K562 (cell line): ENCODE results near the gene ZNF672. TPM values are rescaled to one million over a fixed set of nuclear protein-coding genes. Genes with fewer than 3 reads are reported as not detected.

ENCODE experiments used
- ATF6 ChIP-seq: sonication (generic); formaldehyde crosslinking; IDR thresholded peaks from 2 replicates; pipeline ENCODE4 v1.4.0; 2020; ENCODE audit warnings: mild to moderate bottlenecking, missing genetic modification reagents
- ERF ChIP-seq: fragments of 450-650 bp; formaldehyde crosslinking; IDR thresholded peaks from 2 replicates; pipeline ENCODE4 v1.4.0; 2020; ENCODE audit warnings: mild to moderate bottlenecking, mixed read lengths
- HNRNPK ChIP-seq: fragments of 200-400 bp; formaldehyde crosslinking; IDR thresholded peaks from one replicate; pipeline ENCODE4 v1.6.1; 2018; ENCODE audit warnings: mild to moderate bottlenecking, low read depth, low read length; ENCODE audit not compliant: poor library complexity, severe bottlenecking
- MNT ChIP-seq, 2 experiments: fragments of 450-650 bp; conservative IDR thresholded peaks; 2 replicates each; pipeline ENCODE4 v1.6.1; 2017; ENCODE audit warnings: mild to moderate bottlenecking in 2 of 2, moderate library complexity in 2 of 2
- PRPF4 ChIP-seq: fragments of 200-400 bp; formaldehyde crosslinking; IDR thresholded peaks from one replicate; pipeline ENCODE4 v1.6.1; 2017; ENCODE audit warnings: low read length, low read depth, mild to moderate bottlenecking; ENCODE audit not compliant: insufficient read depth, poor library complexity, severe bottlenecking
- REST ChIP-seq, 2 experiments: fragments of 450-650 bp; formaldehyde crosslinking in 1 of 2; IDR thresholded peaks; 2 replicates each; pipeline versions ENCODE4 v1.4.0 to v1.6.1; 2014 to 2020; ENCODE audit warnings: mild to moderate bottlenecking in 2 of 2, borderline replicate concordance in 1 of 2, low read depth in 1 of 2
- RNF2 ChIP-seq: sonication (generic); IDR thresholded peaks from 2 replicates; pipeline ENCODE4 v1.6.1; 2016
- SETDB1 ChIP-seq: IDR thresholded peaks from one replicate; pipeline ENCODE4 v1.6.1; 2012; ENCODE audit warnings: low read length, control low read depth, inconsistent platforms
- TAF15 ChIP-seq: fragments of 200-400 bp; formaldehyde crosslinking; IDR thresholded peaks from 2 replicates; pipeline ENCODE4 v1.6.1; 2017; ENCODE audit warnings: mild to moderate bottlenecking, low read depth, low read length, moderate library complexity
- TAL1 ChIP-seq: fragments of 450-650 bp; IDR thresholded peaks from 2 replicates; pipeline ENCODE4 v1.6.1; 2016; ENCODE audit warnings: mild to moderate bottlenecking
- ZBTB33 ChIP-seq: sonication (generic); formaldehyde crosslinking; IDR thresholded peaks from 2 replicates; pipeline ENCODE4 v1.8.1; 2023; ENCODE audit warnings: mild to moderate bottlenecking, missing genetic modification reagents
- ZNF274 ChIP-seq: IDR thresholded peaks from 2 replicates; pipeline ENCODE4 v1.6.1; 2011; ENCODE audit warnings: low read depth, mild to moderate bottlenecking, low read length, moderate library complexity, borderline replicate concordance
- polyA plus RNA-seq, 8 experiments: library from polyadenylated mRNA; depleted of rRNA in 4 of 8; stranded (reverse) in 5 of 8; unstranded in 3 of 8; fragments of >200 nt; fragmentation: Nextera tagmentation in 2 of 8; fragmentation: Illumina TruSeq in 1 of 8; extraction: Ambion mirVana in 2 of 8; extraction: Trizol in 1 of 8; gene quantifications; 2 replicates each; pipeline versions ENCODE4 v1.2.1 to v1.2.3, GENCODE V29; 2011 to 2014; ENCODE audit warnings: inconsistent platforms in 1 of 8, missing spikeins in 1 of 8
- total RNA-seq, 7 experiments: library from RNA; depleted of rRNA in 6 of 7; stranded (reverse); fragments of >200 nt in 6 of 7; fragmentation: Illumina TruSeq in 2 of 7; extraction: Trizol in 2 of 7; gene quantifications; 2 replicates each; pipeline versions ENCODE4 v1.2.1 to v1.2.3, GENCODE V29; 2011 to 2021; ENCODE audit warnings: low replicate concordance in 1 of 7

ZNF672 gene
- total and polyA plus RNA-seq, 9 of the 15 experiments (the other 6 are each of a cell fraction or from before 2014, with no cell fraction given): 1.9 to 57.9 (median 24.1) TPM

GRCh38 chr1:248873993-248874533 is 36.0 kb downstream of the ZNF672 start (continued):
- peak; percentile 47; the same call in 1 of the 2 replicates for TF ChIP-seq ZBTB33
- no peak for TF ChIP-seq HNRNPK
- no peak for TF ChIP-seq PRPF4
- TF ChIP-seq REST (IDR thresholded peaks at IDR 0.05; ENCODE audit: borderline replicate concordance): 0 out of 2 replicates have a peak, but pooled peaks have one; percentile 2
- TF ChIP-seq REST (CRISPR knock-in tag; IDR thresholded peaks at IDR 0.05; ENCODE audit: low read depth): no peak
- TF ChIP-seq RNF2: peak; percentile 66; the same call in 1 of the 2 replicates
- 0 out of 2 replicates have a peak, but pooled peaks have one; percentile 21 for TF ChIP-seq ATF6 (CRISPR knock-in tag)
- TF ChIP-seq TAF15: no peak
- TF ChIP-seq MNT (conservative IDR thresholded peaks at IDR 0.05): peak; percentile 30 to 45; a peak in 2 of 4 replicates
- TF ChIP-seq ERF: no peak
- no peak for TF ChIP-seq SETDB1
- TF ChIP-seq ZNF274: peak; percentile 67; the same call in 1 of the 2 replicates
- TF ChIP-seq TAL1: no peak
